AG04449 (cell line): ENCODE data around the gene FKBP9.
"Not testable (repeated sequence)": the region's sequence is repeated elsewhere in the genome, so short reads cannot be mapped to it uniquely, and the experiment has no call there.

Source experiments
- CTCF ChIA-PET: fragments of 350-600 bp; formaldehyde crosslinking; extraction: SDS; loops from one replicate; lab custom pipeline; 2021; ENCODE audit warnings: antibody characterized with exemption; lab: Yijun Ruan, JAX
- POLR2A ChIA-PET: fragments of 400-600, 350-600 bp; formaldehyde crosslinking; extraction: SDS; loops from one replicate; lab custom pipeline; 2020; ENCODE audit warnings: antibody characterized with exemption, inconsistent platforms; lab: Yijun Ruan, JAX
- DNase-seq: peaks from one replicate; pipeline ENCODE4 v3.0.0-alpha.2; 2010; ENCODE audit warnings: low read depth, low spot score
- H3K4me3 ChIP-seq: 2 replicates; pipeline ENCODE4 v1.5.1; 2011; ENCODE audit warnings: low read depth, mild to moderate bottlenecking, control low read depth, low read length
- CTCF ChIP-seq: IDR thresholded peaks from one replicate; pipeline ENCODE4 v1.5.1; 2011; ENCODE audit warnings: mild to moderate bottlenecking, moderate library complexity, low read length, control low read depth, inconsistent platforms; ENCODE audit not compliant: insufficient read depth; ENCODE audit errors: missing control alignments

The FKBP9 gene

GRCh38 chr7:32957326-32958045 is at the start of gene FKBP9:
FKBP9 (plus strand) TSS chr7:32957440; CDS start chr7:32957574, 134 bp downstream.
- ChIA-PET CTCF (interaction anchor here (0.7 to 2.9 kb wide), 8 partner anchors 9 to 195 kb away, joined by 3 to 19 read pairs (median 4); no protein-coding TSS in a partner anchor), POLR2A (interaction anchor here (1.1 to 2.0 kb wide), 5 partner anchors 11 to 115 kb away, joined by 3 to 13 read pairs (median 5); partner anchors contain the start of gene NT5C3A)
- no peak for DNase-seq
- TF ChIP-seq CTCF: no peak
- H3K4me3 ChIP-seq: peak within 1 kb of the TSS; percentile 87

GRCh38 chr7:32910195-32910594 is 47.0 kb upstream of the FKBP9 start:
- no peak overlapping the region for H3K4me3 ChIP-seq
- TF ChIP-seq CTCF: no peak
- CTCF ChIA-PET: interaction anchor here (1.5 kb wide), 1 partner anchor 64 kb away, joined by 3 read pairs; no protein-coding TSS in a partner anchor
- POLR2A ChIA-PET: no interaction called here
- no peak for DNase-seq

GRCh38 chr7:32914184-32914583 is 43.1 kb upstream of the FKBP9 start:
- TF ChIP-seq CTCF: no peak
- no peak for DNase-seq
- H3K4me3 ChIP-seq: no peak overlapping the region
- ChIA-PET POLR2A (no interaction called here), CTCF (no interaction called here)

- ChIA-PET CTCF (no interaction called here), POLR2A (no interaction called here)
- DNase-seq: no peak
- no peak overlapping the region for H3K4me3 ChIP-seq
- TF ChIP-seq CTCF: no peak
Measured at GRCh38 chr7:32915041-32915536, 42.2 kb upstream of the FKBP9 start.

GRCh38 chr7:32916006-32916405 is 41.2 kb upstream of the FKBP9 start:
- no peak overlapping the region for H3K4me3 ChIP-seq
- TF ChIP-seq CTCF: no peak
- ChIA-PET CTCF (no interaction called here), POLR2A (no interaction called here)
- no peak for DNase-seq

GRCh38 chr7:32916994-32917393 is 40.2 kb upstream of the FKBP9 start:
- CTCF ChIA-PET, DNase-seq, POLR2A ChIA-PET, H3K4me3 ChIP-seq: not testable (repeated sequence)
